ENCODE data around the gene MS4A6E.

DNA sequence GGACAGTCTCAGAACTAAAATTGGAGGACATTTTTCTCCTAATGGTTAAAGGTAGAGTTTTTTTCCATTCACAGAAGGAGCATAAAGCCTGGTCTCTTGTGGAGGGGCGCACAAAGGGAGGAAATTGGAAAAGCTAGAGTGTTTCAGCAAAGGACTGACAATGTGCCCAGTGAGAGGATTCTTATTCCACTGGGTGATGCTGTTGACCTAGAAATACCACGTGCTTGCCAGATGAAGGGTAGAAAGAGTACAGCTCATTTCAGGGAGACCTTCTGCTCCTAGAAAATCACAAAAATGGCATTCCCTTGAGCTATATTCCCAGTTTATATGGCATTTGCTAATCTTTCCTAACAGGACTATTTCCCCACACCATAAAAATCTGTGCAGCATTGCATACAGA, 21.1 kb downstream of the MS4A6E start:
- TF ChIP-seq, protein P1, sequence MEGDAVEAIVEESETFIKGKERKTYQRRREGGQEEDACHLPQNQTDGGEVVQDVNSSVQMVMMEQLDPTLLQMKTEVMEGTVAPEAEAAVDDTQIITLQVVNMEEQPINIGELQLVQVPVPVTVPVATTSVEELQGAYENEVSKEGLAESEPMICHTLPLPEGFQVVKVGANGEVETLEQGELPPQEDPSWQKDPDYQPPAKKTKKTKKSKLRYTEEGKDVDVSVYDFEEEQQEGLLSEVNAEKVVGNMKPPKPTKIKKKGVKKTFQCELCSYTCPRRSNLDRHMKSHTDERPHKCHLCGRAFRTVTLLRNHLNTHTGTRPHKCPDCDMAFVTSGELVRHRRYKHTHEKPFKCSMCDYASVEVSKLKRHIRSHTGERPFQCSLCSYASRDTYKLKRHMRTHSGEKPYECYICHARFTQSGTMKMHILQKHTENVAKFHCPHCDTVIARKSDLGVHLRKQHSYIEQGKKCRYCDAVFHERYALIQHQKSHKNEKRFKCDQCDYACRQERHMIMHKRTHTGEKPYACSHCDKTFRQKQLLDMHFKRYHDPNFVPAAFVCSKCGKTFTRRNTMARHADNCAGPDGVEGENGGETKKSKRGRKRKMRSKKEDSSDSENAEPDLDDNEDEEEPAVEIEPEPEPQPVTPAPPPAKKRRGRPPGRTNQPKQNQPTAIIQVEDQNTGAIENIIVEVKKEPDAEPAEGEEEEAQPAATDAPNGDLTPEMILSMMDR (IDR thresholded peaks at IDR 0.05): no peak
- TF ChIP-seq POLR2AphosphoS5 (IDR thresholded peaks at IDR 0.05): no peak

Data from breast epithelium (tissue), 3 donors.